Transverse colon (tissue), 4 donors: Measurements from ENCODE around the gene GAPVD1. TPM values are rescaled to one million over a fixed set of nuclear protein-coding genes. Genes with fewer than 3 reads are reported as not detected.

Source experiments
- DNase-seq: peaks from one replicate; pipeline ENCODE4 v3.0.0-alpha.2; 2019
- H3K27ac ChIP-seq, 4 donors: fragments of 200-600 bp; sonication (generic); 2 replicates each; pipeline ENCODE4 v1.5.1; 2016 to 2018; ENCODE audit warnings: inconsistent platforms in 4 of 4
- H3K27me3 ChIP-seq: fragments of 200-600 bp; sonication (generic); 2 replicates; pipeline ENCODE4 v1.5.1; 2017; ENCODE audit warnings: inconsistent platforms
- H3K36me3 ChIP-seq, 4 donors: fragments of 200-600 bp; sonication (generic); 2 replicates each; pipeline ENCODE4 v1.5.1; 2017 to 2019; ENCODE audit warnings: inconsistent platforms in 4 of 4
- H3K4me1 ChIP-seq, 4 donors: fragments of 200-600 bp; sonication (generic); 2 replicates each; pipeline ENCODE4 v1.5.1; 2017 to 2020; ENCODE audit warnings: inconsistent platforms in 4 of 4
- H3K4me3 ChIP-seq, 4 donors: fragments of 200-600 bp; sonication (generic); 1 replicate in 1 of 4; 2 replicates in 3 of 4; pipeline versions ENCODE4 v1.5.1 to v1.6.1; 2017 to 2019; ENCODE audit warnings: inconsistent platforms in 4 of 4
- H3K9me3 ChIP-seq, 2 donors: fragments of 200-600 bp; sonication (generic); 2 replicates each; pipeline ENCODE4 v1.5.1; 2017 to 2019; ENCODE audit warnings: inconsistent platforms in 2 of 2
- CTCF ChIP-seq, 5 experiments: fragments of 200-600 bp in 3 of 5; fragments of 450-650 bp in 2 of 5; sonication (generic) in 3 of 5; IDR thresholded peaks; 1 replicate in 2 of 5; 2 replicates in 3 of 5; pipeline ENCODE4 v1.5.1; 2016 to 2017; ENCODE audit warnings: antibody characterized with exemption in 5 of 5, inconsistent platforms in 3 of 5, mild to moderate bottlenecking in 2 of 5, moderate library complexity in 1 of 5
- EP300 ChIP-seq: sonication (generic); formaldehyde crosslinking; IDR thresholded peaks from one replicate; pipeline ENCODE4 v1.6.1; 2017; ENCODE audit warnings: antibody characterized with exemption, low read depth
- POLR2A ChIP-seq: fragments of 450-650 bp; IDR thresholded peaks from one replicate; pipeline ENCODE4 v1.6.1; 2016; ENCODE audit warnings: antibody characterized with exemption, mild to moderate bottlenecking, moderate library complexity
- POLR2AphosphoS5 ChIP-seq, 3 donors: sonication (generic); formaldehyde crosslinking; IDR thresholded peaks; one replicate each; pipeline ENCODE4 v1.6.1; 2016; ENCODE audit warnings: antibody characterized with exemption in 3 of 3
- WGBS, 2 donors: methylation state at CpG; one replicate each; pipeline ENCODE4 v1.1.5; 2018; ENCODE audit warnings: low coverage in 1 of 2; 5-methylcytosine and 5-hydroxymethylcytosine counted together
- in situ Hi-C, 4 donors: fragments of 200-750 bp; cut with MboI; loops; one replicate each; pipeline versions ENCODE4 v1.15.0 to v1.15.1; 2017; ENCODE audit warnings: low sequenced_read_pairs in 3 of 4, low pct_ligation_motif_present in 1 of 4, low pct_unique_long_range_greater_than_20kb in 1 of 4
- intact Hi-C: fragments of 100-400 bp; cut with DNase I; formaldehyde crosslinking; loops from one replicate; pipeline ENCODE4 v1.15.1; 2023; ENCODE audit warnings: low total_unique reads
- total RNA-seq, 4 donors: library from RNA; depleted of rRNA; stranded (reverse); fragments of >200 nt; gene quantifications; one replicate each; pipeline ENCODE4 v1.1.0, GENCODE V29; 2016

GAPVD1 gene
- total RNA-seq, 4 donors from 2014 or later: 27.7 to 80.4 (median 48.4) TPM

DNA sequence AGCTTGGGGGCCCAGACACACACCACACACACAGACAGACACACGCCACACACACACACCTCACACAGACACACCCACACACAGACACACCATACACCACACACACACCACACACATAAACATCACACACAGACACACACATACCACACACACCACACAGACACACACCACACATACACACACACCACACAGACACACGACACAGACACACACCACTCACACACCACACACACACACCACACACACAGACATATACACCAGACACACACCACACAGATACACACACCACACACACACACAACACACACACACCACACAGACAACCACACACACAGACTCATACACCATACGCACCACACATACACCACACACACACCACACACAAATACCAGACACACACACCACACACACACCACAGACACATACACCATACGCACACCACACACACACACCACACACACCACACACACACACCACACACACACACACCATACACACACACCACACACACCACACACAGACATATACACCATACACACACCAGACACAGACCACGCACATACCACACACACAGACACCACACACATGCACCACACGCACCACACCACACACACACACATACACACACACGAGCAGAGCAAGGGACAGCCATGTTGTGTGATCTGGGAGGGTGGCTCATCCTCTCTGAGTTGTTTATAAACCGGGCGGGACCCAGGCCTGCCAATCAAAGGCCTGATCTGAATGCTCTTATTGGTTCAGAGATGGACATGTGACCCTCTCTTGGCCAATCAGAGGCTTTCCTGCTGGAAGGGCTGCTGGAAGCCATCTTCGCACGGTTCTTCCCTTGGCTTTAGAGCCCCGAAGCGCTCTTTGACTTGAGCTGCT is 148.3 kb downstream of the GAPVD1 start:
- TF ChIP-seq CTCF (IDR thresholded peaks at IDR 0.05) (no peak), EP300 (no peak), POLR2AphosphoS5 (IDR thresholded peaks at IDR 0.05) (no peak), POLR2A (no peak)
- in situ Hi-C loops (loop anchor here (5.0 to 25.0 kb wide), 7 partner anchors 145 to 977 kb away; no protein-coding TSS in a partner anchor), intact Hi-C loops (loop anchor here (5.0 to 10.0 kb wide), 4 partner anchors 152 to 987 kb away; no protein-coding TSS in a partner anchor)
- Histone ChIP-seq H3K36me3 (no peaks in the 10 kb centered on the region), H3K27me3 (peaks cover 14% of the 10 kb centered on the region), H3K4me3 (no peak overlapping the region), H3K4me1 (peaks cover 3 to 15% (median 9%) of the 10 kb centered on the region in 4 donors), H3K9me3 (no peaks in the 10 kb centered on the region), H3K27ac (no peak overlapping the region)
- WGBS, 2 donors: 93% methylated on average over 2 to 13 of the region's 13 CpGs
- no peak for DNase-seq

DNA sequence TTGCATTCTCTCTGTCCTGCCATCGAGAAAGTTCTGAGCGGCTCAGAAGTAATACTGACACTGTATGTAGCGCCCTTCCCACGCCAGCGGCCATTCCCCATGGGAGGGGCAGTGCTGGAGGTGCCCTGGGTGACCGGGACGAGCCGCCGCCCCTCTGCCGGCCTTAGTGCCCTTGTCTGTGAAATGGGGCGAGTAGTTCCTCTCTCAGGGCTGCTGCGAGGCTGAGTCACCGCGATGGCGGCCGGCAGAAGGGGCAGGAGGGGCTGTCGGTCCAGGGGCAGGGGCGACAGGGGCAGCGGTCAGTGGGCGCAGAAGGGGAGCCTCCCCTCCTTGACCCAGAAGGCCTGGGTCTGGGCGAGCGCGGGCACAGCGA is 148.9 kb downstream of the GAPVD1 start:
- Histone ChIP-seq H3K27me3 (peaks cover 14% of the 10 kb centered on the region), H3K36me3 (no peaks in the 10 kb centered on the region), H3K9me3 (no peaks in the 10 kb centered on the region), H3K4me1 (peaks cover 3 to 15% (median 9%) of the 10 kb centered on the region in 4 donors), H3K27ac (no peak overlapping the region), H3K4me3 (no peak overlapping the region)
- no peak for TF ChIP-seq CTCF (IDR thresholded peaks at IDR 0.05)
- TF ChIP-seq POLR2AphosphoS5 (IDR thresholded peaks at IDR 0.05): no peak
- TF ChIP-seq EP300: no peak
- no peak for TF ChIP-seq POLR2A
- in situ Hi-C loops: loop anchor here (5.0 to 25.0 kb wide), 6 partner anchors 144 to 977 kb away; no protein-coding TSS in a partner anchor
- WGBS, 2 donors: 94% methylated on average over 24 of the region's 24 CpGs; no CpG with 5 or more reads in 1 of the 2 donors
- DNase-seq: no peak
- intact Hi-C loops: no loop called here

DNA sequence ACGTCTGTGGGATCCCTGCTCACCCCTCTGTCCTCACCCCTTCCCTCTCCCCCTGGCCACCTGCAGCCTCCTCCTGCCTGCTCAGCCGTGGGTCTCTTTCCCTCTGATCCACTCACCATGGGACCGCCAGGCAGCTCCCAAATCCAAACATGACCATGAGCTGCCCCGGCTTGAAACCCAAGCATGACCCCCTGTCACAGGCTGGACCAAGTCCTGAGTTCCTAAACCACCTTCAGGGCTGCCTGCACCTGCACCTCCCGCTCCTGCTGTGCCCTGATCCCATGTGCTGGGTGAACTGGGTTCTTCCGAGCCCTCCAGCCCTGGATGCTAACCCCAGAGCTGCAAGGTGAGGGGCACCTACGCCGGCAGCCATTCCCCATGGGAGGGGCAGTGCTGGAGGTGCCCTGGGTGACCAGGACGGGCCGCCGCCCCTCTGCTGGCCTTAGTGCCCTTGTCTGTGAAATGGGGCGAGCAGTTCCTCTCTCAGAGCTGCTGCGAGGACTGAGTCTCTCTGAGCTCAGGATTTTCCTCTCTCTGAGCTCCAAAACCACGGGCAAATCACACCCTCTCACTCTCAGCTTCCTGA is 149.6 kb downstream of the GAPVD1 start:
- Histone ChIP-seq H3K36me3 (no peaks in the 10 kb centered on the region), H3K4me1 (peaks cover 3 to 15% (median 10%) of the 10 kb centered on the region in 4 donors), H3K27me3 (peaks cover 14% of the 10 kb centered on the region), H3K4me3 (no peak overlapping the region), H3K27ac (no peak overlapping the region), H3K9me3 (no peaks in the 10 kb centered on the region)
- in situ Hi-C loops (loop anchor here (5.0 to 25.0 kb wide), 6 partner anchors 144 to 976 kb away; no protein-coding TSS in a partner anchor), intact Hi-C loops (no loop called here)
- DNase-seq: no peak
- 47 to 77% methylated on average over 2 to 14 of the region's 14 CpGs for WGBS, 2 donors
- TF ChIP-seq POLR2AphosphoS5 (IDR thresholded peaks at IDR 0.05) (no peak), EP300 (no peak)

DNA sequence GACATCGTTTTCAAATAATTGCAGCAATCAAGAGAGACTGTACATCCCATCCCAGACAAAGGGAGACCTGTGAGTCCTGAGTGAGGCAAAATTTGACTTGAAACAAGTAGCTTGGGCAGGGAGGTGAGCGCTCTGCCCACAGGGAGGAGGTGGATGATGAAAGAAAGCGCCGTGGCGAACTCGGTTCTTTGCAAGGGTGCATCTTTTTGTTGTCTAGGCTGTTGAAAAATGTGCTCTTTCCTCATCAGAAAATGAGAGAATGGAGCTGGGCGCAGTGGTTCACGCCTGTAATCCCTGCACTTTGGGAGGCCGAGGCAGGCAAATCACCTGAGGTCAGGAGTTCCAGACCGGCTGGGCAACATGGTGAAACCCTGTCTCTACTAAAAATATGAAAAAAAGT is 150.5 kb downstream of the GAPVD1 start:
- intact Hi-C loops (no loop called here), in situ Hi-C loops (loop anchor here (5.0 to 25.0 kb wide), 6 partner anchors 143 to 975 kb away; no protein-coding TSS in a partner anchor)

More for the DNA sequence above, 150.5 kb downstream of the GAPVD1 start:
- Histone ChIP-seq H3K4me1 (peaks cover 3 to 15% (median 11%) of the 10 kb centered on the region in 4 donors), H3K27me3 (peaks cover 14% of the 10 kb centered on the region), H3K9me3 (no peaks in the 10 kb centered on the region), H3K27ac (no peak overlapping the region), H3K36me3 (no peaks in the 10 kb centered on the region), H3K4me3 (no peak overlapping the region)
- WGBS, 2 donors: 75 to 86% methylated on average over 5 to 10 of the region's 10 CpGs
- no peak for DNase-seq
- TF ChIP-seq POLR2AphosphoS5 (IDR thresholded peaks at IDR 0.05): no peak
- no peak for TF ChIP-seq EP300
- no peak for TF ChIP-seq CTCF (IDR thresholded peaks at IDR 0.05)
- no peak for TF ChIP-seq POLR2A
